ENCODE measurements around the gene RBM4.

- TF ChIP-seq, protein P1, sequence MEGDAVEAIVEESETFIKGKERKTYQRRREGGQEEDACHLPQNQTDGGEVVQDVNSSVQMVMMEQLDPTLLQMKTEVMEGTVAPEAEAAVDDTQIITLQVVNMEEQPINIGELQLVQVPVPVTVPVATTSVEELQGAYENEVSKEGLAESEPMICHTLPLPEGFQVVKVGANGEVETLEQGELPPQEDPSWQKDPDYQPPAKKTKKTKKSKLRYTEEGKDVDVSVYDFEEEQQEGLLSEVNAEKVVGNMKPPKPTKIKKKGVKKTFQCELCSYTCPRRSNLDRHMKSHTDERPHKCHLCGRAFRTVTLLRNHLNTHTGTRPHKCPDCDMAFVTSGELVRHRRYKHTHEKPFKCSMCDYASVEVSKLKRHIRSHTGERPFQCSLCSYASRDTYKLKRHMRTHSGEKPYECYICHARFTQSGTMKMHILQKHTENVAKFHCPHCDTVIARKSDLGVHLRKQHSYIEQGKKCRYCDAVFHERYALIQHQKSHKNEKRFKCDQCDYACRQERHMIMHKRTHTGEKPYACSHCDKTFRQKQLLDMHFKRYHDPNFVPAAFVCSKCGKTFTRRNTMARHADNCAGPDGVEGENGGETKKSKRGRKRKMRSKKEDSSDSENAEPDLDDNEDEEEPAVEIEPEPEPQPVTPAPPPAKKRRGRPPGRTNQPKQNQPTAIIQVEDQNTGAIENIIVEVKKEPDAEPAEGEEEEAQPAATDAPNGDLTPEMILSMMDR (conservative IDR thresholded peaks at IDR 0.05; ENCODE audit: low read depth in 2 of 2) = no peak
- TF ChIP-seq REST (IDR thresholded peaks at IDR 0.05; ENCODE audit: unreplicated experiment) = no peak
- TF ChIP-seq POLR2AphosphoS5 (IDR thresholded peaks at IDR 0.05; ENCODE audit: low read depth) = no peak
- no peak for TF ChIP-seq EZH2 (IDR thresholded peaks at IDR 0.05; ENCODE audit: low read depth, unreplicated experiment)
- no peak for TF ChIP-seq EZH2phosphoT487 (IDR thresholded peaks at IDR 0.05; ENCODE audit: unreplicated experiment)
- no peak for TF ChIP-seq JUNB (IDR thresholded peaks at IDR 0.05; ENCODE audit: unreplicated experiment)
- TF ChIP-seq, protein P2, sequence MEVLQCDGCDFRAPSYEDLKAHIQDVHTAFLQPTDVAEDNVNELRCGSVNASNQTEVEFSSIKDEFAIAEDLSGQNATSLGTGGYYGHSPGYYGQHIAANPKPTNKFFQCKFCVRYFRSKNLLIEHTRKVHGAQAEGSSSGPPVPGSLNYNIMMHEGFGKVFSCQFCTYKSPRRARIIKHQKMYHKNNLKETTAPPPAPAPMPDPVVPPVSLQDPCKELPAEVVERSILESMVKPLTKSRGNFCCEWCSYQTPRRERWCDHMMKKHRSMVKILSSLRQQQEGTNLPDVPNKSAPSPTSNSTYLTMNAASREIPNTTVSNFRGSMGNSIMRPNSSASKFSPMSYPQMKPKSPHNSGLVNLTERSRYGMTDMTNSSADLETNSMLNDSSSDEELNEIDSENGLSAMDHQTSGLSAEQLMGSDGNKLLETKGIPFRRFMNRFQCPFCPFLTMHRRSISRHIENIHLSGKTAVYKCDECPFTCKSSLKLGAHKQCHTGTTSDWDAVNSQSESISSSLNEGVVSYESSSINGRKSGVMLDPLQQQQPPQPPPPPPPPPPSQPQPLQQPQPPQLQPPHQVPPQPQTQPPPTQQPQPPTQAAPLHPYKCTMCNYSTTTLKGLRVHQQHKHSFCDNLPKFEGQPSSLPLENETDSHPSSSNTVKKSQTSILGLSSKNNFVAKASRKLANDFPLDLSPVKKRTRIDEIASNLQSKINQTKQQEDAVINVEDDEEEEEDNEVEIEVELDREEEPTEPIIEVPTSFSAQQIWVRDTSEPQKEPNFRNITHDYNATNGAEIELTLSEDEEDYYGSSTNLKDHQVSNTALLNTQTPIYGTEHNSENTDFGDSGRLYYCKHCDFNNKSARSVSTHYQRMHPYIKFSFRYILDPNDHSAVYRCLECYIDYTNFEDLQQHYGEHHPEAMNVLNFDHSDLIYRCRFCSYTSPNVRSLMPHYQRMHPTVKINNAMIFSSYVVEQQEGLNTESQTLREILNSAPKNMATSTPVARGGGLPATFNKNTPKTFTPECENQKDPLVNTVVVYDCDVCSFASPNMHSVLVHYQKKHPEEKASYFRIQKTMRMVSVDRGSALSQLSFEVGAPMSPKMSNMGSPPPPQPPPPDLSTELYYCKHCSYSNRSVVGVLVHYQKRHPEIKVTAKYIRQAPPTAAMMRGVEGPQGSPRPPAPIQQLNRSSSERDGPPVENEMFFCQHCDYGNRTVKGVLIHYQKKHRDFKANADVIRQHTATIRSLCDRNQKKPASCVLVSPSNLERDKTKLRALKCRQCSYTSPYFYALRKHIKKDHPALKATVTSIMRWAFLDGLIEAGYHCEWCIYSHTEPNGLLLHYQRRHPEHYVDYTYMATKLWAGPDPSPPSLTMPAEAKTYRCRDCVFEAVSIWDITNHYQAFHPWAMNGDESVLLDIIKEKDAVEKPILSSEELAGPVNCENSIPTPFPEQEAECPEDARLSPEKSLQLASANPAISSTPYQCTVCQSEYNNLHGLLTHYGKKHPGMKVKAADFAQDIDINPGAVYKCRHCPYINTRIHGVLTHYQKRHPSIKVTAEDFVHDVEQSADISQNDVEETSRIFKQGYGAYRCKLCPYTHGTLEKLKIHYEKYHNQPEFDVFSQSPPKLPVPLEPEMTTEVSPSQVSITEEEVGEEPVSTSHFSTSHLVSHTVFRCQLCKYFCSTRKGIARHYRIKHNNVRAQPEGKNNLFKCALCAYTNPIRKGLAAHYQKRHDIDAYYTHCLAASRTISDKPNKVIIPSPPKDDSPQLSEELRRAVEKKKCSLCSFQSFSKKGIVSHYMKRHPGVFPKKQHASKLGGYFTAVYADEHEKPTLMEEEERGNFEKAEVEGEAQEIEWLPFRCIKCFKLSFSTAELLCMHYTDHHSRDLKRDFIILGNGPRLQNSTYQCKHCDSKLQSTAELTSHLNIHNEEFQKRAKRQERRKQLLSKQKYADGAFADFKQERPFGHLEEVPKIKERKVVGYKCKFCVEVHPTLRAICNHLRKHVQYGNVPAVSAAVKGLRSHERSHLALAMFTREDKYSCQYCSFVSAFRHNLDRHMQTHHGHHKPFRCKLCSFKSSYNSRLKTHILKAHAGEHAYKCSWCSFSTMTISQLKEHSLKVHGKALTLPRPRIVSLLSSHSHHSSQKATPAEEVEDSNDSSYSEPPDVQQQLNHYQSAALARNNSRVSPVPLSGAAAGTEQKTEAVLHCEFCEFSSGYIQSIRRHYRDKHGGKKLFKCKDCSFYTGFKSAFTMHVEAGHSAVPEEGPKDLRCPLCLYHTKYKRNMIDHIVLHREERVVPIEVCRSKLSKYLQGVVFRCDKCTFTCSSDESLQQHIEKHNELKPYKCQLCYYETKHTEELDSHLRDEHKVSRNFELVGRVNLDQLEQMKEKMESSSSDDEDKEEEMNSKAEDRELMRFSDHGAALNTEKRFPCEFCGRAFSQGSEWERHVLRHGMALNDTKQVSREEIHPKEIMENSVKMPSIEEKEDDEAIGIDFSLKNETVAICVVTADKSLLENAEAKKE (CRISPR knock-in tag; IDR thresholded peaks at IDR 0.05) = no peak
- no peak for TF ChIP-seq ETS1 (IDR thresholded peaks at IDR 0.05)
Measured at GRCh38 chr11:66687831-66688281, 49.4 kb downstream of the RBM4 start.

All from GM23338 (cell line).